GM20431 (cell line): ENCODE measurements around the gene CCDC9B.

Experiments used
- in situ Hi-C: fragments of 300-500 bp; cut with MseI, MboI; formaldehyde crosslinking; loops from one replicate; pipeline ENCODE4 v1.15.0; 2020; ENCODE audit warnings: low sequenced_read_pairs; ENCODE audit not compliant: unreplicated experiment

The CCDC9B gene

GRCh38 chr15:40282869-40283614 is 57.7 kb downstream of the CCDC9B start, which contains the start of gene ANKRD63:
ANKRD63 (minus strand) TSS chr15:40283064; CDS start chr15:40282586, 478 bp downstream.
- in situ Hi-C loops: no loop called here

GRCh38 chr15:40282147-40282868 is 58.4 kb downstream of the CCDC9B start:
- in situ Hi-C loops: no loop called here

GRCh38 chr15:40281801-40282146 is 59.0 kb downstream of the CCDC9B start:
- in situ Hi-C loops: no loop called here
